Suppressor macrophage treated with lipopolysaccharide for 1 hour (primary cell): Measurements from ENCODE around the gene CD48.

Experiments used
- DNase-seq, 3 donors: peaks; one replicate each; pipeline ENCODE4 v3.0.0-alpha.2; 2020 to 2022

The CD48 gene, protein sequence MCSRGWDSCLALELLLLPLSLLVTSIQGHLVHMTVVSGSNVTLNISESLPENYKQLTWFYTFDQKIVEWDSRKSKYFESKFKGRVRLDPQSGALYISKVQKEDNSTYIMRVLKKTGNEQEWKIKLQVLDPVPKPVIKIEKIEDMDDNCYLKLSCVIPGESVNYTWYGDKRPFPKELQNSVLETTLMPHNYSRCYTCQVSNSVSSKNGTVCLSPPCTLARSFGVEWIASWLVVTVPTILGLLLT

DNA sequence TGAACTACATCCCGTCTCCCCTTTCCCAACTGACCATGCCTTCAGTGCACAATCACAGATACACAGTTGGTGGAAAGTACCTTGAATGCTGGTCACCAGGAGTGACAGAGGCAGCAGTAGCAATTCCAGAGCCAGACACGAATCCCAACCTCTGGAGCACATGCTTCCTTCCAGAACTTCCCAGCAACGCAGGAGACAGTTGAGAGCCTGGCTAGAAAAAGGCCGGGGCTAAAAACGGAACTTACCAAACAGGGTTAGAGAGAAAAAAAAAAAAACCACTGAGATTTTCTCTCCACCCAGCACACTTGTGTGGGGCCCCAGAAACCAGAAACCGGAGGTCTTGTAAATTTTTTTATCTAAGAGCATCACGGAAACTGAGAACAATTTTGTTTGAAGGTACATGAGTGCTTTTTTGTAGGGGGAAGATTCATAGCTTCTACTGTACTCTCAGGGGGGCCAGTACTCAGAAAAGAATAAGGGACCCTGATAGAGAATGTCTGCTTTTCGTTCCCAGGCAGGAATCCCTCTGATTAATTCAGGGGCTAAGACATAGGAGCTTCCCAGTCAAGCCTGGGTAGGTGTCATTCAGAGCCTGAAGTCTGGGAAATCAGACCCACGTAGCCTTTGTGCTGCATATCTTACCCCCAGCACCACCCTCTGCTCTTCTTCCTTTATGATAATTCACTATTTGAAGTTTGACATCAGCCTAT lies at the start of gene CD48:
TSS of gene CD48 (minus strand) at position 221 of the 710 bp plus-strand sequence. CDS start at position 162, 59 bp downstream.
- peak; percentile 82 to 95 (median 90) for DNase-seq

DNA sequence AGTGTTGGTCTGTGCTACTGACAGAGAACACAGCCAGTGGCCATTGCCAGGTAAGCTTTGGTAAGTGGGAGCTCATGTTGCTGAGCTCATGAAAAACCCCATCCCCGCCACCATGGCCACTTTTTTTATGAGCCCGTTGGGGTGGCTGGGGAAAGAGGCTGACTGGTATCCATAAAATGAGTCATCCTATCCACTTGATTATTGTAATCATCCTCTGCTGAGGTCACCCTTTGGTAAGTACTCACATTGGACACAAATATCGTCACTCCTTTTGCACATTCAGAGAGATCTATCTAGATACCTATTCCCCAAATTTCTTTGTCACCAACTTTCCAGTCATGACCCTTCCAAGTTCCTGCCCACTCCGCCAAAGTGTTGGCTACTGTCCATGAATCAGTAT lies 49.4 kb upstream of the CD48 start:
- DNase-seq = peak; percentile 35 to 56 (median 35)

DNA sequence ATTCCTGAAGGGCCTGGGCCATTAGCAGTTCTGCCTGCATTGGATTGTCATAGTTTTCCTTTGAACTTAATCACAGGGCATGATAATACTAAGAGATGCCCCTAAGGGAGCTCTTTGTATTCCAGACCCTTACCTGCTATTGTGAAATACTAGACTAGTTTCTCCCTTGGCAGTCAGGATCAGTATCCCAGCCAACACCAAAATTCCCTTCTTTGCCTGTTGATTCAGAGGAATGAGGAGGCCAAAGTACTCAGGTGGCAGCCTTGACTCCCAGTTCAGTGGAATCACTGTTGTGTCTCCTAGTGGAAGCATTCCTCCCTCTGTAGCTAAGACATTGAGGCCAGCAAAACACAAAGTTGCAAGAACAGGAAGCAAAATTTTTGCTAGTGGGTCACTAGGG lies 48.1 kb upstream of the CD48 start:
- no peak for DNase-seq

DNA sequence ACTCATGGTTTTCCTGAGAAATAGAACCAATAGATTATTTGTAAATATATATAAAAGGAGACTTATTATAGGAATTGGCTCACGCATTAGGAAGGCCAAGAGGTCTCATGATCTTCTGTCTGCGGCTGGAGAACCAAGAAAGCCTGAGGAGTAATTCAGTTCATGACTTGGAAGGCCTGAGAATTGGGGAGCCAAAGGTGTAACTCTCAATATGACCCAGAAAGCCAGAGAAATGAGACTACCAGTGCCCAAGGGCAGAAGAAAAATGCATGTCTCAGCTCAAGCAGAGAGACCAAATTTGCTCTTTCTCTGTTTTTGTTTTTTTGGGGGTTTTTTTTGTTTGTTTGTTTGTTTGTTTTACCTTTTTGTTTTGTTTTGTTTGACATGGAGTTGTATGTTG lies 46.9 kb upstream of the CD48 start:
- peak in 1 of 3 donors; percentile 25 for DNase-seq

DNA sequence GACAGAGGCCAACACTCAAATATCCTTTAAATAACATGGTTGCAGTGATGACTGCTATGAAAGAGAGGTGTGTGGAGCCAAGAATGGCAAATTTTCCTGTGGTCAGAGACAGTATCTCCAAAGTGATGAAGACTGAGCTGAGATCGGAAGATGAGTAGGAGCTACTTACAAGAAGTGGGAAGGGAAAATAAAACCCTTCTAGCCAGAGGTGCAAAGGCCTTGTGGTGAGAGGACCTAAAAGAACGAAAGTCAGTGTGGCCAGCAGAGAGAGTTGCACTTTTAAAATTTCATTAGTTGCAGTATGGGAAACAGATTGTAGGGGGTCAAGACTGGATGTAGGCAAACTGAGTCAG lies 45.2 kb upstream of the CD48 start:
- peak; percentile 48 to 67 (median 50) for DNase-seq

DNA sequence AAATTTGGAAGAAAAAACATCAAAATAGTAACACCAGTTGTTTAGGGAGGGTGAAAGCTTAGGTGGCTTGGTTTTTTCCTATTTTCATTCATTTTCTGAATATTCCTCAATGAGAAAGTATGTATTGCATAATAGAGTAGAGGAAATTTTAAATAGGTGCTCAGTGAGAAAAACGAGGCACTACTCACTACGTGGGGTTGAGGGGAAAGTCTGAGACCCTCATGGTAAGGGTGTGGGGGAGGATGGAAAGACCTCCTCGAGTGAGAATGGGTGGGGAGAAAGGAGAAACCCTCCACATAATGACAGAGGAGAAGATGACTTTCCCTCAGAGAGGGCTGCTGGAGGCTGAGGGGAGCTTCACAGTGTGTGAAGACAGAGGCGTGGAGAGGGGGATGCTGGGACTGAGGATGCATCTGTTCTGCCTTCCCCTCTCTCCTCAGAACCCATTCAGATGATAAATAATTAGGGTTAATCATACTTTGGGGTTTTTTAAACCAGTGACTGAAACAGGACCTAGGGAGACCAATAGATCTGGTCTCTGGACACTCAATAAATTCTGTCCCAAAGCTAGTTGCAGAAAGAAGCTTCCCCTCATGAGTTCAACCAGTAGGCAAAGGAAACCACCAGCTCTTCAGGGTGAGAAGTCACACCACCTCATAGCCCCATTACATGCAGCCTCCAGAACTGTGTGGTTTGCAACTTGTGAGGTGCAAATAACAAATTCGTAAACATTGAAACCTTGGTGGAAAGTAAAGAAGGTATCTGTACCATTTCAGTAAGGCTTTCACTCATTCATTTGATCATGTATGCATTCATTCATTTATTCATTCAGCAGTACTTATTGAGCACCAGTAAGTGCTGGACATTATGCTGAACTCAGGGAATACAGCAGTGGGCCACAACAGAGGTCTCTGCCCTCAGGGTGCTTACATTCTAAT lies 44.6 kb upstream of the CD48 start:
- DNase-seq = peak; percentile 64 to 73 (median 68)

DNA sequence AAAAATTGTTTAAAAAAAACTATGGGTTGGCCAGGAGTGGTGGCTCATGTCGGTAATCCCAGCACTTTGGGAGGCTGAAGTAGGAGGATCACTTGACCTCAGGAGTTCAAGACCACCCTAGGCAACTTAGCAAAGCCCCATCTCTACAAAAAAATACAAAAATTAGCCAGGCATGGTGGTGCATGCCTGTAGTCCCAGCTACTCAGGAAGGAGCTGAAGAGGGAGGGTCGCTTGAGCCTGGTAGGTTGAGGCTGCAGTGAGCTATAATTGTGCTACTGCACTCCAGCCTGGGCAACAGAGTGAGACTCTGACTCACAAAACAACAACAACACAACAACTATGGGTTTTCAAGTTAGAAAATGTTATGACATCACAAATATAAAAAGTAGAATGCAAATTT lies 43.8 kb upstream of the CD48 start:
- peak in 2 of 3 donors; percentile 53 to 69 for DNase-seq

DNA sequence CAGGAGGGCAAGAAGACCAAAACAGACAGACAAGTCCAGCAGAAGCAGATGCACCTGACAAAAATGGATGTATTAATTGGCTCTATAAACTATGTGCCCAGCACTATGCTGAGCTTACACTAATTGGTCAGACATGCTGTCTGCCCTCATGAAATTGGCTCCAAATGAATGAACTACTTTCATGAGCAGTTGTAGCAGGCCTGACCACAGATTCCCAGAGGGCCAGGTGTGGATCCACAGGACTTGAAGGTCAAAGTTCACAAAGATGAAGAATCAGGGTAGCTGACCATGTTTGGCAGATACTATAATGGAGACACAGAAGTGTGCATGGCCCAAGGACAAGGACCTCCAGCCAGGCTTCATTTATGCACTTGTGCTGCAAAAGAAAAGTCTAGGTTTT lies 42.0 kb upstream of the CD48 start:
- peak; percentile 35 to 56 (median 52) for DNase-seq

DNA sequence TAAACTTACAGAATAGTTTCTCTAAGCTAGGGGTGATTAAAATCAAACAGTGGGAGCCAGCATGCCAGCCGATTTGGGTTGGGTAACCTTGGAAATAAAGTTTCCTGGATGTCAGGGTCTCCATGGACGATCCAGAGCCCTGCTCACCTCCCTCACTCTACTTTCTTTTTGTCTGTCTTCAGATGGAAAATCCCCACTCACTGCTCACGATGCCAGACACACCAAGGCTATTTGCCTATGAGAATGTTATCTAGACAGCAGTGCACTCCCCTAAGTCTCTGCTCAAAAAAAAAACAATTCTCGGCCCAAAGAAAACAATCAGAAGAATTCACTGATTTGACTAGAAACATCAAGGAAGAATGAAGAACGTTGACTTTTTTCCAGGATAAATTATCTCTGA lies 41.3 kb upstream of the CD48 start:
- peak in 1 of 3 donors; percentile 25 for DNase-seq

DNA sequence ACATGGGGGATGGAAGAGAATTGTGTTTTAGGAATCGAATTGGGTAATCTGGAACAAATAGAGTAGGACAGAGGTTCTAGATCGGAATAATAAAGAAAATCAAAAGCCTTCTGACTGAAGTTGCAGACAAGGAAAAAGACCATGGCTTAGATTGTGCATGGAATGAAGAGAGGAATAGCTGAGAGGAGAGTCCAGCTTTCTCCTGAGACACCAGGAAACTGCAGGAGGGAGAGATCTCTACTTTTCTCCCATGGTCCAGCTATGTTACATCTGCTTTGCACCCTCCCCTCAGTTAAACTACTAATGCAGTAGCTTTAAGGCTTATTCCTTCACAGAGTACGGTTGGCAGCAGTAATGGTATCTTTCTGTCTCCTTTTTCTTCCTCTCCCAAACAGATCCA lies 40.8 kb upstream of the CD48 start:
- DNase-seq = peak in 1 of 3 donors; percentile 12

DNA sequence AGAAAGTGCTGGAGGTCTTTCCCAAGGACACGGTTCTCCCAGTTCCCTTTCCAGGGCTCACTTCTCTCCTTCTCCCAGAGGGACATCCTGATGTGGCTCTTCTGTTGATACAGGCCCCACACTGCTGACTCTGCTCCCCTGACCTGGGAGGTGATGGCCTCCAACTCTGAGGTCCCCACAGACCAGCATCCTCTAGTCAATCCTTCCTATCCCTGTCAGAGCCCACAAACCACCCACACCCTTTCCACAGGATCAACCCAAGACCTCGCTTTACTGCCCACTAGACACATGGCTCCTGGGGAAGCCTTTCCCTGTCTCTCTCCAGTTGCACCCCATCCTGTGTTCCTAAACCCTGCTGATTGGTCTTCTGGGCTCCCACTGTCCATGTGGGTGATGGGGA lies 39.0 kb upstream of the CD48 start:
- DNase-seq = peak in 1 of 3 donors; percentile 39

DNA sequence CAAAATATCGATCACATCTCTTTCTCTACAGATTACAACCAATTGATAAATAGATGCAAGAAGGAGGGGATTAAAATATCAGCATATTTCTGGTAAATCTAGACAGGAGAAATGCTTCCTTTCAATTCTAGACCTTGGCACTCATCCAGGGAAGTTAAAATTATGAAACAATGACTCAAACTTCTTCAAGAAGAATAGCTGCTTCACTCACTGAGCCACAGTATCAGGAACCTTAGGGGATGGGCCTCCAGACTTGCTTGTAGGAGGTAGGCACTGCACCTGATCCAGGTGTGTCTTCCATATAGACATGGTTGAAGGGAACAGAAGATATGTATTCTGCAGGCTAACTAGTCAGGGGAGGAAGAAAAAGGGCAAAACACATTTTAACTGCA lies 37.3 kb upstream of the CD48 start:
- peak; percentile 62 to 85 (median 81) for DNase-seq

DNA sequence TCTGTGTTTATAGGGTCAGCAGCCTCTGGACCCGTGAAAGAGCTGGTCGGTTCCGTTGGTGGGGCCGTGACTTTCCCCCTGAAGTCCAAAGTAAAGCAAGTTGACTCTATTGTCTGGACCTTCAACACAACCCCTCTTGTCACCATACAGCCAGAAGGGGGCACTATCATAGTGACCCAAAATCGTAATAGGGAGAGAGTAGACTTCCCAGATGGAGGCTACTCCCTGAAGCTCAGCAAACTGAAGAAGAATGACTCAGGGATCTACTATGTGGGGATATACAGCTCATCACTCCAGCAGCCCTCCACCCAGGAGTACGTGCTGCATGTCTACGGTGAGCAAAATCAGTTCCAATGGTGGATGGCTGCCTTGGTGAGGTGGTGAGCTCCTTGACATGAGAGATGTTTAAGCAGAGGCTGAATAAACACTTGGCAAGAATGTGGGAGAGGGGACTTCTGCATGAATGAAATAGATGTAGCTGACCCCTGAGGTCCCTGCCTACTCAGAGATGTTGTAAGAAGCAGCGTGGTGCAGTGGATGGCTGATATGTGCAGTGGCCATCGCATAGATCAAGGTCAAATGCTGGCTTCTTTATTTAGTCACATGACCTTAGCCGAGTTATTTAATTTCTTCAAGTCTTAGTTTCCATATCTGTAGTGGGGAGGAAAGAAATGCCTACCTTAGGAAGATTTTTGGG lies 36.7 kb upstream of the CD48 start:
- peak; percentile 59 to 71 (median 60) for DNase-seq

DNA sequence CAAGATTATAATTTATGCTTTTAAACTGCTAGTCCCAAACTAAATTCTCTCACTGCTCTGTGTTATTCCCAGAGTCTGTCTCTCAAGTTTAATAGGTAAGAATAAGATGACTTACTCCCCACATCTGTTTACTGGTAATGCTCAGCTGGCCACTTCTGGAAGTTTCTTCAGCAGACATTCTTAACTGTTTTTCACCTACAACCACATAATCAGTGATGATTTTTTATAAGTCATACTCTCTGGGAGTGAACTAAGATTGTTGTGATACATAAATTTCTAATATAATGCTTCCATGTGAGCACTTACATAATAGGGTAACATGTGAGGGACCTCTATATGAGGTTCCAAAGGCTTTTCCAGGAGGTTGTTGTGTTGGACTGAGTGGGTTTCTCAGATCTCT lies 36.1 kb upstream of the CD48 start:
- DNase-seq = peak; percentile 18 to 45 (median 37)

DNA sequence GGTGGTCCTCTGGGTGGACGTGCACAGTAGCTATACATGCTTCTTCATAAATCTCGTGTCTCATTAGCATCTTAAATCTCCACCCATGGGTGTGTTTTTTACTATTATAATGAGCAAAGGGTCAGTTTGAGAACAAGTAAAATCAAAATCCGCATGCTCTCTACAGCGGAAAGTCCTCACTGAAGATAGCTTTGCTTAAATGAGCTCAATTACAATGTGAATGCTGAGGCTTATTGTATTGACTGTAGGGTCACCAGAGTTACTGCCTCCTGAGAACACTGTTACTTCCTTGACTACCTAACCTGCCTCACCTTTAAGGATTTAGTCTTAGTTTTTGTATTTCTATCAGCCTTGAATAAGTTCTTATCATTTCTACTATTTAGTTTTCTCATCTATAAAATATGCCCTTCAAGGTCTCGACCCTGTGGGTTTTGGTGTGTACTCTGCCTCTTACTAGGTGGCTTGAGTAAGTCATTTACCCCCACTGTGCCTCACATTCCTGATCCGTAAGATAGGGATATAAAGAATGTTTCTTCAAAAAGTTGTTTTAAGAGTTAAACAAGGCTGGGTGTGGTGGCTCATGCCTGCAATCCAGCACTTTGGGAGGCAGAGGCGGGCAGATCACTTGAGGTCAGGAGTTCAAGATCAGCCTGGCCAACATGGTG lies 35.3 kb upstream of the CD48 start:
- peak; percentile 19 to 38 (median 28) for DNase-seq

DNA sequence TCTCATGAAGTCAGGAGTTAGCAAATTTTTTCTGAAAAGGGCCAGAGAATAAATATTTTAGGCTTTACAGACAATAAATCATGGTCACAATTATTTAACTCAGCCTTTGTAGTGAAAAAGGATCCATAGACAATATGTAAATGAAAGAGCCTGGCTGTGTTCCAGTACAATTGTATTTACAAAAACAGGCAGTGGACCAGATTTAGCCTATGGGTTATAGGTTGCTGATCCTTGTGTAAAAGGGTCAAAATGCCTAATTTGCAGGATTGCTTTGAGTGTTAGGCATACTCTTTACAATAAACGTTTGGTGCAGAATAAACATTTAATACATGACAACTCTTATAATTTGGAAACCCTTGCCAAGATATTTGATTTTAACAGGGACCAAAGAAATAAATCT lies 33.9 kb upstream of the CD48 start:
- DNase-seq = peak; percentile 44 to 57 (median 55)

DNA sequence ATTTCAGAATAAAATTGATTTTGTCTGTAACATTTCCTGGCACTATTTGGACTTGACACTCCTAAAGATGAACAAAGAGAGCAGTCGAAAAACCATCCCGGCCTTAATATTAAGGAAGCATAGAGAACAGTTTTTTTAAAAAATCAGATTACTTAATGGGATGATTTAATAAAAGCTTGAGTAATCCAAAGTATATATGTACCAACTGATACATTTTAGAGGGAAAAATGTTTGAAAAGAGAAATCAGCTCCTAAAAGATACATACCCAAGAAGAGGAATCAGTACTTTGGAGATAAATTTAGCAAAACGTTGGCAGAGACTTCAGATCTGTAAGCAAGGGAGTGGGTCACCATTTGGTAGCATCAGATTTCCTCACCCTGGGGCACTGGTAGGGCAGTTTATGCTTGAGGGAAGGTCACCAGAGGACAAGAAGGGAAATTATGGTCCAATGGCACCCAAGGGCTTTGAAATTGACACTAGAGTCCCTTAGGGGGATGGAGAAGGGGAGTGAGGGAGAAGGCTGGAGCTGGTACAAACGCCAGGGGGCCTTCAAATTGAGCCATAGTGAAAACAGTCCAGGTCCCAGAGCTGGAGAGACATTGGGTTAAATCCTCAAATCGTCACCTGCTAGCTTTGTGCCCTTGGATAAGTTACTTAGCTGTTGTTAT lies 33.4 kb upstream of the CD48 start:
- peak; percentile 53 to 69 (median 67) for DNase-seq

DNA sequence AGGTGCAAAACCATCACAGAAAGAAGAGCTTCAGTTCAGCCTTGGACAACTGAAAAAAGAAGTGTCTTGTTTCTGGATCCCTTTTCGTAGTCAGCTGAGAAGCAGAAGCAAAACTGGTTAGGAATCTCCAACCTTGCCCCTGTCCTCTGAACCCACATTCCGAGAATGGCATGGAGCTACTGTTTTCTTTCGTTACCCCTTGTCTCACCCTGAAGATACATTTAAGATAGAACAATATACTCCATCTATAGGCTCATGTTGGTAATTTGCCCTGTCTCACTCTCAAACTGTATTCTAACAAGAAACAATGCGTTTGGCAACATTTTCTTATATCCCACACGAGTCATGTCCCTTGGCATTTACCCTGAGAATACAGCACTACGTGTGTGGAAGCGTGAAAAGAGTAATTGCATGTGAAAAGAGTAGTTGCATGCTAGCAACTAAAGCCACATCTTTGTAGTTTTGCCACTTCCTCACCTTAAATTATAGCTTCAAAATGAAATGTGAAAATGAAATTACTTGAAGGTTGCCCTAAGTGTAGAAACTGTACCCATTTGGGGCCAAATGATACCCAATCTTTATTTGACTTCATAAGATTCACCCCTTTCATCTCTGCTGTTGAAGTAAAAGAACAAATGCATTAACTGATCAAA lies 32.7 kb upstream of the CD48 start:
- DNase-seq = peak; percentile 61 to 77 (median 66)

DNA sequence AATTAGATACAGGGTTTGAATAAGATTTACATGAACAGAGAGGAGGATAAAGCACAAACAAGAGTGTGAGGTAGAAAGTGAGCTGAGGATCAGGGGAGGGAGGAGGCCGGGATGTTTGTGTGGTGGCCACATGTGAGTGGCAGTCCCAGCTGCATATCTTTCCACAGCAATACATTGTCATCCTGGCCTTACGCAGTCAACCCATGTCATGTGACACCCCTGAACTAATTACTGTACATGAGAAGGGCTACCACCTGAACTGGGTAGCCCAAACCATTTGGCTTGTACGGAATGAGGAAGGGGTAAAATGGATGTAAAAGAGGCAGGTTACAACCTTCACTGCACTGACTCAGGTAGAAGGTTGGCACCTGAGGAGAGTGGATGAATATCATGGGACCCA lies 31.6 kb upstream of the CD48 start:
- DNase-seq = peak; percentile 61 to 70 (median 69)

DNA sequence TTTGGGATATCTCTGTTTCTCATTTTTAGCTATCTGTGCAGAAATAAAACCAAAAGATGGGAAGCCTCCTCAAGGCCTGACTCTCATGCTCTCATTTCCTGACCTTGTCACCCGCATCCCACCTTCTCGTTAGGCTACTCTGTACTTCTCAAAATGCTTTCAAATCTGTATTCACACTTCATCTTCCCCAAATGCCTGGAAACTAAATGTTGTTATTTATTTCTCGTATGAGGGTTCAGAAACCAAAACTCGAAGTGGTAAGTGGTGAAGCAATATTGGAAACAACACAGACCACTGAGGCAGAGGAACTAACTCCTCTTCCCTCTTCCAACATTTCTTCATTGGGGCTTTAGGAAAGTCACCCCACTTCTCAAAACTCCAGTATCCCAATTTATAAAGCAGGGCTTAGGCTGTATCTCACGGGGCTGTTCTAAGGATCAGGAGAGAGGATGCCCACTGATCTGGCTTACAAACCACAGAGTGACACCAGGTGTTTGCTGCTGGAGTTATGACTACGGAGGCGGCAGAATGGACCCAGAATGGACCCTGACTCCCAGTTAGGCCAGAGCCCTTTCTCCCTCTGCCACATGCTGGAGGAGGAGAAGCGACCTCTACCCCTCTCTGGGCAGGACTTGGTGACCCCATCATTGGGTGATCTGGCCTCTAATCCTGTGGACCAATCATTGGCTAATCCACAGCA lies 31.0 kb upstream of the CD48 start:
- DNase-seq = peak; percentile 81 to 97 (median 93)
